ENCODE data around the gene SENP5.

Gene SENP5

DNA sequence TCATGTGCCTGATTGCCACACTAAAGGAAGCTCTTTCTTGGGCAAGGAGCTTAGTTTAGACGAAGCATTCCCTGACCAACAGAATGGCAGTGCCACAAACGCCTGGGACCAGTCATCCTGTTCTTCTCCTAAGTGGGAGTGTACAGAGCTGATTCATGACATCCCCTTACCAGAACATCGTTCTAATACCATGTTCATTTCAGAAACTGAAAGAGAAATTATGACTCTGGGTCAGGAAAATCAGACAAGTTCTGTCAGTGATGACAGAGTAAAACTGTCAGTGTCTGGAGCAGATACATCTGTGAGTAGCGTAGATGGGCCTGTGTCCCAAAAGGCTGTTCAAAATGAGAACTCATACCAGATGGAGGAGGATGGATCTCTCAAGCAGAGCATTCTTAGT lies 18.4 kb downstream of the SENP5 start:
- peak; percentile 32 for DNase-seq

DNA sequence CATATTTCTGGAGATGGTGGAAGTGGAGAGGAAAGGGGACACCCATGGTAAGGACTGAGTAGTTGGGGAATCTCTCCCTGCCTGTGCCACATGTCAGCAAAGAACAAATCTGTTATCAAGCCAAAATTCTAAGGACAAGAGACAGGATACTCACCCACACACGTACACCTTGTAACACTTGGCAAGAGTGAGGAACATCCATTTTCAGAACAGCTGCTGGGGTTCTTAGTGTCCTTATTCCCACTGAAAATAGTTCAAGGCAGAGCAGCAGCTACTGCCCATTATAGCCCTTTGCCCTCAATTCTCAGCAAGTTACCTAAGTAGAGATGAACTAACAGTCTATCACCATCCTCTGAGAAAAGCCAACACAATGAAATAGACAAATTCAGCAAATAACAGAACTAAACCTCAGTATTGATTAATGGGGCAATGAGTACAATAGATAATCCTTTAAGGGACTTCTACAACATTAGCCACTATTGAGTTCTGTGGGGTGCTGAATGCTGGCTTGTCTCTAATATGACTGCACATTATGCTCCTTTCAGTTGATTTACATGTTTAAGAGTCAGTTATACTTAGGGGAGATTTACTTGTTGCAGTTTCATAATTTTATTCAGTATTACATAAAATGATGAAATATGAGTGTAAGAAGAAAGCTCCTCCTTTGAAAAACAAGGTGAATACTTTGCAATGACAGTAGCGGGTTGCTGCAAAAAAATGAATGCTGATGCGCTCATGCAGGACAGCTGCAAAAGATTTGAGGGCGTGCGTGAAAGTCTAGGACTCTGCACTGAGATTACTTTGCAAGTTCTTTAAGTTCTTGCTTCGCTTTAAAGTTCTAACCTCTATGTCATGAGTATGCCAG lies 22.4 kb downstream of the SENP5 start:
- DNase-seq: no peak

GRCh38 chr3:196894557-196895295 lies 27.0 kb downstream of the SENP5 start:
- DNase-seq: no peak

DNA sequence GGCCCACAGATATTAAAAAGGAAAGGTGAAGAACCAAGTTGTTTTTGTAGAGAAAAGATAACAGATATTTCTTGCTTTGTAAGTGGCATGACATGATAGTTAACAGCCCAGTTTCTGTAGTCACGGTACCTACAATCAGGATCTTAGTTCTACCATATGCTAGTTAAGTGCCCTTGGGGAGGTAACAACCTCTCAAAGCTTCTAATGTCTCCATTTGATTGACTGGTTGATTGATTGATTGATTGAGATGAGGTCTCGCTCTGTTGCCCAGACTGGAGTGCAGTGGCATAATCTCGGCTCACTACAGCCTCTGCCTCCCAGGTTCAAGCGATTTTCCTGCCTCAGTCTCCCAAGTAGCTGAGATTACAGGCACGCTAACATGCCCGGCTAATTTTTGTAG lies 28.5 kb downstream of the SENP5 start:
- no peak for DNase-seq

DNA sequence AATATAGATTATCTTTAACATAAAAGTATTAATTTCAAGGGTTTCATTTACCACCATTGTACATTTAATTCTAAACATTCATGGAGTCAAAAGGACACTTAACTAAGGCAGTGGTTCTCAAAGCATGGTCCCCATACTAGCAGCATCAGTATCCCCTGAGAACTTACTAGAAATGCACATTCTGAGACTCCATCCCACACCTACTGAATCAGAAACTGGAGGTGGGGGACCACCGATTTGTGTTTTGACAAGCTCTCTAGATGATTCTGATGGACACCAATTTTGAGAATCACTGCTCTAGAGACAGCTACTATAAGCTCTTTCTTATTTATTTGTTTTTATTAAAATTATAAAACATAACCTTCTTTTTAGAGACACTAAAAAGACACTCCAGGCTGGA lies 34.0 kb downstream of the SENP5 start:
- DNase-seq: no peak

DNA sequence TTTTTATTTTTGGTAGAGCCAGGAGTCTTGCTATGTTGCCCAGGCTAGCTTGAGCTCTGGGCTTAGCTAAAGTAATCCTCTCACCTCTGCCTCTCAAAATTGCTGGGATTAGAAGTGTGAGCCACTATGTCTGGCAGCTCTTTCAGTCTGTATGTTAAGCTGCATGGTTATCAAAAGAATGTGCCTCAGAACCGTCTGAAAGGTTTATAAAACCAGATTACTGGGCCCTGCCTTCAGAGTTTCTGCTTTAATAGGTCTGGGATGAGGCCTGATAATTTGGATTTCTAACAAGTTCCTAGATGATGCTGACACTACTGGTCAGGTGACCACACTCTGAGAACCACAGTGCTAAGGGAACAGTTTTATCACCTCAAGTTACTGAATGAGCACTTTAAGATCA lies 34.6 kb downstream of the SENP5 start:
- no peak for DNase-seq

- no peak for DNase-seq
Observed at GRCh38 chr3:196903740-196904139, 36.0 kb downstream of the SENP5 start.

GRCh38 chr3:196914866-196915265 lies 47.1 kb downstream of the SENP5 start:
- no peak for DNase-seq

DNA sequence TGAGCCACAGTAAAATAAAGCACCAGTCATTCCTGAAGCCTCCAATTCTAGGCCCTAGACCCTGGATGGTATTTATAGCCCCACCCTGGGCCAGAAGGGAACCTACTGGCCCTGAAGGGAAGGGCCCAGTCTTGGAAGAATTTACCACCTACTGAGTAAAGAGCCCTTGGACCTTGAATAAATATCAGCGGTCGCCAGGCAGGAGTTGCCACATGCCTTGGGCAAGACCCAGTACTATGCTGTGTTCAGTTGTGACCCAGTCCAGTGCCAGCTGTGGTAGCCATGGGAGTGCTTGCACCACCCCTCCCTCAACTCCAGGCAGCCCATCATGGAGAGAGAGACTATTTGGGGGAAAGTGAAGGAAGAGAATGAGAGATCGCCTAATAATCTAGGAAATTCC lies 47.7 kb downstream of the SENP5 start:
- DNase-seq: no peak

GRCh38 chr3:196916221-196916620 lies 48.5 kb downstream of the SENP5 start:
- DNase-seq: no peak

DNA sequence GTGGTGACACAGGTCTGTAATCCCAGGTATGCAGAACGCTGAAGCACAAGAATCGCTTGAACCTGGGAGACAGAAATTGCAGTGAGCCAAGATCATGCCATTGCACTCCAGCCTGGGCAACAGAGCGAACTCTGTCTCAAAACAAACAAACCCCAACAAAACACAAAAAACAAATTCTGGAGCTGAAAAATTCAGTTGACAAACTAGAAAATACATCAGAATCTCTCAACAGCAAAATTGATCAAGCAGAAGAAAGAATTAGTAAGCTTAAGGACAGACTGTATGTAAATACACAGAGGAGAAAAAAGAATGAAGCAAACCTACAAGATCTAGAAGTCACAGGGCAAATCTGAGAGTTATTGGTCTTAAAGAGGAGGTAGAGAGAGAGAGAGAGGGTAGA lies 49.3 kb downstream of the SENP5 start:
- DNase-seq: no peak

DNA sequence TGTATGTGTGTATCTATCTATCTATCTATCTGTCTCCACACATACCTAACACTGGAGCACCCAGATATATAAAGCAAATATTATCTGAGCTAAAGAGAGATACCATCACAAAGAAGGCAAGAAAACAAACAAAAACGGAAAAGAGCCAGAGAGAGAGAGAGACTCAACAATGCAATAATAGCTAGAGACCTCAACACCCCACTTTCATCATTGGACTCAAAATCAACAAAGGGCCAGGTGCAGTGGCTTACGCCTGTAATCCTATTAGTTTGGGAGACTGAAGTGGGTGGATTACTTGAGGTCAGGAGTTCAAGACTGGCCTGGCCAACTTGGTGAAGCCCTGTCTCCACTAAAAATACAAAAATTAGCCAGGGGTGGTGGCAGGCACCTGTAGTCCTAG lies 51.2 kb downstream of the SENP5 start:
- no peak for DNase-seq

GRCh38 chr3:196920733-196921132 lies 53.0 kb downstream of the SENP5 start:
- DNase-seq: no peak

GRCh38 chr3:196927571-196928453 lies 60.1 kb downstream of the SENP5 start:
- no peak for DNase-seq

DNA sequence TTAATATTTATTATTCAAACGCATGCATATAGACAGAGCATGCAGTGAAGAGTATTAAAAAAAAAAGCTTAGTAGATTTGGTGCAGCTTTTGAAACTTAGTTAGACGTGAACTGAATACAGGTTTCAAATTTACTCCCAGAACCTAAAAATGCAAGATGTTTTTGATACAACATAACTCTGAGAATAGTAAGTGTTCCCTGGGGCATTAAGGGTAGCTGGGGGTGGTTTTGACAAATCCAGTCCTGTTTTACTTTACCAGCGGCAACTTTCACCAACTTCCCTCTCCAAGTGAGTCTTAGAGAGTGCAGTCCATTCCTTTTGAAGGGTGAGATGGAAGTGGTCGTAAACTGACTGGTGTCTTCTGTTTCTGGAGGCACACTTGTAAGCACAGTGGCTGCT lies 63.4 kb downstream of the SENP5 start:
- DNase-seq: no peak

DNA sequence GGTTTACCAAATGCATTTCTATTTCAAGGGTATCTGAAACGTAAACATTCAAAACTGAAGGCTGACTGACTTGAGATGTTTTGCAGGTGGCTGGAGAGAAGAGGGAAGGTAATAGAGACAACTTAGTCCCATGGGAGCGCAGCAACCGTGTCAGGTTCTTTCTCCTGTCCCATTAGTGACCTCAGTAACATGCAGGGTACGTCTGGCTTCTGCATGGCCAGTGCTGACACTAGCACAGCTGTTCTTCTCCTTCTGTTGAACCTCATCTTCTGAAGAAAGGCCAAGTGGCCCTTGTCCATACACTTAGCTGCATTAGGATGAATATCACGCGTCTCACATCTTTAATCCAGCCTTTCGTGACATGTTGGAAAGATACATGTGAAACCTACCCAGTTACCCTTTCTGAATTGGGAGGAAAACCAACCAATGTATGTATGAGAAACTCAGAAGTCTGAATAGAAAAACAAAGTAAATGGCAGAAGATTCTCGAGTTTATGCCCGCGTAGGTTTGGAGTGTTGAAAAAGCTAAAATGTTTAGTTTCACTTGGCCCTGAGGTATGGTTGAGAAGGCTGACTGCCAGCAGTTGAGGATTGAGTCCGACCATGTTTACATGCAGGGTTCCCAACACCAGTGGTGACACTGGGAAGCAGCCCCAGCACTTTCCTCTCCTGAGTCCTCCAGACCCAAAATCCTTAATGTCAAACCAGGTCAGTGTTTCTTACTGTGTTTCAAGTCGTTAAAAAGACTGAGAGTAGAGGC lies 64.3 kb downstream of the SENP5 start:
- DNase-seq: no peak

DNA sequence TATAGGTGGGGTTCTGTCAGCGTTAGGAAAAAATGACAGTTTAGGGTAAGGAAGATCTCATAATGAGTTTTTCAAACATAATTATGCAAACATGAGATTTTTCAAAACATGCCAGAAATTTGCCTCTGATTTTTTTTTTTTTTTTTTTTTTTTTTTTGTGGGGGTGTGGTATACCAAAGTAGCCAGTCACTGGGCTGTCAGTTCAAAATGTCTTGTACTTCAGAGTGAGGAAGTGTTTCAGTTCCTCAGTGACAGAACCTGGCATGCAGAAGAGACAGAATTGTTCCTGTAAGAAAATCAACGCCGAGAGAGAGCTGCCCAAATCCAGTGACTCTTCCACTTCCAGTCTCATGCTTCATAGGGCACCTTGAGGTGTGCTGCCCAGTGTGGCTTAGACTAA lies 64.9 kb downstream of the SENP5 start:
- DNase-seq: no peak

- no peak for DNase-seq
Observed at GRCh38 chr3:196936288-196936687, 68.6 kb downstream of the SENP5 start.

GRCh38 chr3:196938124-196938523 lies 70.4 kb downstream of the SENP5 start:
- no peak for DNase-seq

DNA sequence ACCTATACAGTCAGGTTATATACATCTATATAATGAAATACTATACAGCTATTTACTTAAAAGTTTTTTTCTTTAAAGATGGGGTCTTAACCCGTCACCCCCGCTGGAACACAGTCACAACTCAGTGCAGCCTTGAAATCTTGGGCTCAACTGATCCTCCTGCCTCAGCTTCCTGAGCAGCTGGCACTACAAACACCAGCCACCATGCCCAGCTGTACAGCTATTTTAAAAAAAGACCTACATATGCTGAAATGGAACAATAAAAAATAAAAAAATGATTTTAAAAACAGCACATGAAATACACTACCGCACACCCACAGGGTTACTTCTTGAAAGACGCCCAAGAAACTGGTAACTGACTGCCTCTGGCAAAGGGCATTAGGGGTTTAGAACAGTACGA lies 70.9 kb downstream of the SENP5 start:
- DNase-seq: no peak

- peak; percentile 79 for DNase-seq
Observed at GRCh38 chr3:196941729-196942225, 74.1 kb downstream of the SENP5 start.

- DNase-seq: peak; percentile 100
Observed at GRCh38 chr3:196942226-196942914, 74.7 kb downstream of the SENP5 start, which contains the start of gene NCBP2. TSS of gene NCBP2 (minus strand) at chr3:196942528. CDS start at chr3:196942503, 25 bp downstream.

Data from stimulated activated CD8-positive, alpha-beta memory T cell treated with anti-CD3 and anti-CD28 coated beads, Interleukin-4, amount 100 ng/mL, for 48 hours (primary cell).